Glutamatergic neuron (in vitro differentiated cells): ENCODE results near the gene MTMR10. TPM values are rescaled to one million over a fixed set of nuclear protein-coding genes. Genes with fewer than 3 reads are reported as not detected.

Experiments used
- DNase-seq: peaks from one replicate; pipeline ENCODE4 v3.0.0; 2022
- H3K27ac Mint-ChIP-seq: one replicate; pipeline ENCODE4 v1.8.0; 2020; ENCODE audit warnings: mild to moderate bottlenecking, mixed read lengths, inconsistent platforms; ENCODE audit not compliant: unreplicated experiment
- H3K27me3 Mint-ChIP-seq: one replicate; pipeline ENCODE4 v1.8.0; 2020; ENCODE audit warnings: mild to moderate bottlenecking, moderate library complexity, mixed read lengths, inconsistent platforms; ENCODE audit not compliant: unreplicated experiment
- H3K36me3 Mint-ChIP-seq: one replicate; pipeline ENCODE4 v1.8.0; 2020; ENCODE audit warnings: mild to moderate bottlenecking, mixed read lengths, inconsistent platforms; ENCODE audit not compliant: unreplicated experiment
- H3K4me1 Mint-ChIP-seq: one replicate; pipeline ENCODE4 v1.8.0; 2020; ENCODE audit warnings: mild to moderate bottlenecking, low read depth, mixed read lengths, inconsistent platforms; ENCODE audit not compliant: unreplicated experiment
- H3K4me3 Mint-ChIP-seq: one replicate; pipeline ENCODE4 v1.8.0; 2020; ENCODE audit warnings: mild to moderate bottlenecking, mixed read lengths, inconsistent platforms; ENCODE audit not compliant: unreplicated experiment
- H3K9me3 Mint-ChIP-seq: one replicate; pipeline ENCODE4 v1.8.0; 2020; ENCODE audit warnings: mild to moderate bottlenecking, moderate library complexity, mixed read lengths, inconsistent platforms; ENCODE audit not compliant: unreplicated experiment
- CTCF ChIP-seq: fragments of 200-600 bp; sonication (generic); IDR thresholded peaks from one replicate; pipeline ENCODE4 v1.5.0; 2021; ENCODE audit not compliant: partially characterized antibody, unreplicated experiment
- long read RNA-seq: library from polyadenylated mRNA; unstranded; transcript quantifications from one replicate; pipeline ENCODE4 v2.0.0, GENCODE V29; 2020; ENCODE audit not compliant: unreplicated experiment
- total RNA-seq: library from RNA; stranded (reverse); fragmentation: NEBNext Ultra II Directional; extraction: Animal tissue kit (Norgen Biotek cat#: 25700); gene quantifications from one replicate; pipeline ENCODE4 v1.2.1, GENCODE V29; 2021; ENCODE audit not compliant: unreplicated experiment

MTMR10 gene
- 17.1 TPM for total RNA-seq
- long read RNA-seq = 0 reads

DNA sequence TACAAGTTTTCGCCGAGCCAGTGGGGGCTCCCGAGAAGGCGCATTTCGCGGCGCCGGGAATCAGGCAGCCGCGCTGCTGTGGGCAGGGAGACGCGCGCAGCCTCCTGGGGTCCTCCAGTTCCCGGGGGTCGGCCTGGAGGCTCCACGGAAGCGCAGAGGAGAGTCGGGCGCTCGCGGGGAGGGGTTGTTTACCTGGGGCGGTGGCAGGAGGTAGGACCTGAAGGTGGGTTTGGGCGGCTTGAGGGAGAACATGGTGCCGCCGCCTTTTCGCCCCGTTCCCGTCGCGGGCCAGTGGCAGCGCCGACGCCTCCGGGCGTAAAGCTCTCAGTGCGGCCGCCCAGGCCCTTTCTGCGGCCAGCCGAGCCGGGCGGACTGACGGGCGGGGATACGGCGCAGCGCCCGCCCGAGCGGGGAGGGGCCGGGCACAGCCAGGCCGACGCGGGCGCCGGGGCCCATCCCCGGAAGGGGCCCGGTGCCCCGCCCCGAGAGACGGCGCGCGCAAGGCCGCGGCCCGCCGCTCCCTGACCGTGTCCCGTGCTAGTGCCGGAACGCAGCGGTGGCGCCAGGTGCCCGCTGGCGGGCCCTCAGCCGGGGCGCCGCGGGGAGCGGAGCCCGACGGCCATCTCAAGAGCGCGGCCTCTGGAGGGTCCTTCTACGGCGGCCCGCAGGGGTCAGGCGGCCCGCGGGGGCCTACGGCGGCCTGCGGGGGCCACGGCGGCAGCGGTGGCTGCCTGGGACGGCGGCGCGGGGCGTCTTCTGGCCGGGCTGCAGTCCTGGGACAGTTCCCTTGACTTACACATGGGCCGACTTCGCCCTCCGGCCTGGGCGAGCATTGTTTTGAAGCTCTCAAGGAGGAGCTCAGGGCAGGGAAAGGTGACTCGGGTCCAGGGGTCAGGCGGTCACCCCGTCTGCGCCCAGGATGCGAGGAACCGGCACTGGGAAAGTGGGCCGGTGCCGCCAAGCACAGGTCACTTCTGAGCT, at the start of gene MTMR10:
Gene MTMR10, minus strand, starts transcription at position 374 of the 981 bp plus-strand sequence. Its CDS starts 122 bp downstream, at position 252.
- Mint-ChIP-seq H3K4me1 (peaks cover 13% of the 10 kb centered on the region), H3K27me3 (peaks cover 4% of the 10 kb centered on the region), H3K36me3 (no peaks in the 10 kb centered on the region), H3K27ac (peak within 1 kb of the TSS; percentile 82), H3K4me3 (peak within 1 kb of the TSS; percentile 96), H3K9me3 (no peaks in the 10 kb centered on the region)
- TF ChIP-seq CTCF = no peak
- DNase-seq = peak; percentile 79

DNA sequence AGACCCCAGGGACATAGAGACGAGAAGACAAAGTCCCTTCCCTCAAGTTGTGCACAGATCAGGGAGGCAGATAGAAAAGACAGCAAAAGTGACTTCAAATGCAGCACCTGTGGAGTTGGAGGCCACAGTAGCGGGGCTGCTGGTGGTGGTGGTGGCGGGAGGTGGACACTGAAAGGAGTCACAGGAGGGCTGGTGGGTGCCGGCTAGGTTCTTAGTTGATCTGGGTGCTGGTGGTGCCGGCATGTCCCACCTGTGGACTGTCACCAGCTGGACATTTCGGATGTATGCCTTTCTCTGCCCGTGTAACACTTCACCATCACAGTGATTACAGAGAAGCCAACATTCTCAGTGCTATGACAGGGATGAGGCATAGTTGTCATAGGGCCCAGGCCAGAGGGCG, 49.2 kb upstream of the MTMR10 start:
- no peak for TF ChIP-seq CTCF
- H3K4me3 Mint-ChIP-seq = no peak overlapping the region
- H3K4me1 Mint-ChIP-seq = peaks cover 2% of the 10 kb centered on the region
- peaks cover 2% of the 10 kb centered on the region for H3K9me3 Mint-ChIP-seq
- no peak for DNase-seq
- peaks cover 6% of the 10 kb centered on the region for H3K27me3 Mint-ChIP-seq
- H3K36me3 Mint-ChIP-seq = no peaks in the 10 kb centered on the region
- no peak overlapping the region for H3K27ac Mint-ChIP-seq

DNA sequence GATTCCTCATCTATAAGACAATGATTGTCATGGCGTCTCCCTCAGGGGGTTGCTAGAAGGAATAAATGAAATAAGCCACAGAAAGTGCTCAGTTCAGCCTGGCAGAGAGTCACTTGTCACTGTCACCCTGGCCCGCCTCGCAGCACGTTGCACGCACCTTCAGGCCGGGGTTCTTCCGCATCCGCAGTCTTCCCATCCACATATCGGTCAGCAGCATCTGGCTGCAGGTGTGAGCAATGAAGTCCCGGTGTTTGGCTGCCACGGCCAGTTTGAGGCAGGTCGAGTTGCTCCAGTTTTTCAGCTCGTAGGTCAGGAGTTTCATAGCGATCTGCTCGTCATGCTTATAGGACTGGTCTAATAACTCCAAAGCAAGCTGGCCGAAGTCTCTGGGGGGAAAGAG, 48.5 kb upstream of the MTMR10 start:
- H3K4me3 Mint-ChIP-seq = no peak overlapping the region
- H3K9me3 Mint-ChIP-seq = peaks cover 2% of the 10 kb centered on the region

GRCh38 chr15:31037731-31038477, 46.5 kb upstream of the MTMR10 start:
- Mint-ChIP-seq H3K36me3 (no peaks in the 10 kb centered on the region), H3K9me3 (peaks cover 2% of the 10 kb centered on the region), H3K4me1 (peaks cover 2% of the 10 kb centered on the region), H3K27me3 (peaks cover 6% of the 10 kb centered on the region), H3K27ac (no peak overlapping the region), H3K4me3 (no peak overlapping the region)
- no peak for DNase-seq
- TF ChIP-seq CTCF = no peak

More for the DNA sequence above, 48.5 kb upstream of the MTMR10 start:
- H3K36me3 Mint-ChIP-seq = no peaks in the 10 kb centered on the region
- DNase-seq = no peak
- no peak overlapping the region for H3K27ac Mint-ChIP-seq
- peaks cover 6% of the 10 kb centered on the region for H3K27me3 Mint-ChIP-seq
- TF ChIP-seq CTCF = no peak
- peaks cover 2% of the 10 kb centered on the region for H3K4me1 Mint-ChIP-seq
